ENCODE data around the gene LCN10. TPM values are rescaled to one million over a fixed set of nuclear protein-coding genes. Genes with fewer than 3 reads are reported as not detected.

LCN10 gene
- total RNA-seq, 2 experiments from 2014 or later: not detected

DNA sequence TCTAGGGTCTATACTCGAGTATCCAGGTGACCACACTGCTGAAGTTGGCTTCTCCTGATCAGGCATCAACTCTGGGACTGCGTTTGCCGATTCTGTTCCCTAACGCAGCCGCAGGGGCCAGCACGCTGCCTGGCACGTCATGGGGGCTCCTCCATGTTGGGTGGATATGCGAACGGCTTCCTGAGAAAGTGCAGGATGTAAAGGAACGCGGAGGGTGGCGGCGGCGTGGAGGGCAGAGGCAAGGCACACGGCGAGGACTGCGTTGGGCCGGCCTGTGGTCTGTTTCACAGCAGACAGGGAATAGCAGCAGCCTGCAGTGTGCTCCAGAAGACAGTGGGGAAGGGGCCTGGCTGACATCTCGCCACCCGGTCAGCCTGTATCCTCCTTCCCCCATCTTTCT is 3.8 kb downstream of the LCN10 start:
- TF ChIP-seq, protein P1, sequence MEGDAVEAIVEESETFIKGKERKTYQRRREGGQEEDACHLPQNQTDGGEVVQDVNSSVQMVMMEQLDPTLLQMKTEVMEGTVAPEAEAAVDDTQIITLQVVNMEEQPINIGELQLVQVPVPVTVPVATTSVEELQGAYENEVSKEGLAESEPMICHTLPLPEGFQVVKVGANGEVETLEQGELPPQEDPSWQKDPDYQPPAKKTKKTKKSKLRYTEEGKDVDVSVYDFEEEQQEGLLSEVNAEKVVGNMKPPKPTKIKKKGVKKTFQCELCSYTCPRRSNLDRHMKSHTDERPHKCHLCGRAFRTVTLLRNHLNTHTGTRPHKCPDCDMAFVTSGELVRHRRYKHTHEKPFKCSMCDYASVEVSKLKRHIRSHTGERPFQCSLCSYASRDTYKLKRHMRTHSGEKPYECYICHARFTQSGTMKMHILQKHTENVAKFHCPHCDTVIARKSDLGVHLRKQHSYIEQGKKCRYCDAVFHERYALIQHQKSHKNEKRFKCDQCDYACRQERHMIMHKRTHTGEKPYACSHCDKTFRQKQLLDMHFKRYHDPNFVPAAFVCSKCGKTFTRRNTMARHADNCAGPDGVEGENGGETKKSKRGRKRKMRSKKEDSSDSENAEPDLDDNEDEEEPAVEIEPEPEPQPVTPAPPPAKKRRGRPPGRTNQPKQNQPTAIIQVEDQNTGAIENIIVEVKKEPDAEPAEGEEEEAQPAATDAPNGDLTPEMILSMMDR (IDR thresholded peaks at IDR 0.05): no peak
- H3K9me3 Mint-ChIP-seq: no peaks in the 10 kb centered on the region
- Histone ChIP-seq H3K27me3 (ENCODE audit: control insufficient read depth in 1 of 2, insufficient read depth in 2 of 2, low read length in 2 of 2) (peaks cover 9 to 14% of the 10 kb centered on the region in 2 experiments), H3K4me1 (ENCODE audit: insufficient read depth, low read length) (peaks cover 19% of the 10 kb centered on the region), H3K4me3 (ENCODE audit: low read length) (no peak overlapping the region), H3K36me3 (ENCODE audit: insufficient read depth, low read length) (no peaks in the 10 kb centered on the region), H3K9me3 (ENCODE audit: control insufficient read depth in 1 of 2, insufficient read depth in 1 of 2, low read length in 2 of 2) (peaks cover 0 to 25% of the 10 kb centered on the region in 2 experiments), H3K27ac (ENCODE audit: low read depth in 1 of 2, low read length in 2 of 2) (no peak overlapping the region)
- ChIA-PET POLR2A (no interaction called here), CTCF (no interaction called here)
- no peaks in the 10 kb centered on the region for H3K4me1 Mint-ChIP-seq (ENCODE audit: low read depth)
- DNase-seq (no peak), ATAC-seq (ENCODE audit: poor library complexity) (no peak)
- no peaks in the 10 kb centered on the region for H3K36me3 Mint-ChIP-seq (ENCODE audit: low read depth)
- no peak overlapping the region for H3K4me3 Mint-ChIP-seq
- intact Hi-C loops (cut with DNase I, micrococcal nuclease): no loop called here
- H3K27ac Mint-ChIP-seq: no peak overlapping the region
- H3K27me3 Mint-ChIP-seq: no peaks in the 10 kb centered on the region

DNA sequence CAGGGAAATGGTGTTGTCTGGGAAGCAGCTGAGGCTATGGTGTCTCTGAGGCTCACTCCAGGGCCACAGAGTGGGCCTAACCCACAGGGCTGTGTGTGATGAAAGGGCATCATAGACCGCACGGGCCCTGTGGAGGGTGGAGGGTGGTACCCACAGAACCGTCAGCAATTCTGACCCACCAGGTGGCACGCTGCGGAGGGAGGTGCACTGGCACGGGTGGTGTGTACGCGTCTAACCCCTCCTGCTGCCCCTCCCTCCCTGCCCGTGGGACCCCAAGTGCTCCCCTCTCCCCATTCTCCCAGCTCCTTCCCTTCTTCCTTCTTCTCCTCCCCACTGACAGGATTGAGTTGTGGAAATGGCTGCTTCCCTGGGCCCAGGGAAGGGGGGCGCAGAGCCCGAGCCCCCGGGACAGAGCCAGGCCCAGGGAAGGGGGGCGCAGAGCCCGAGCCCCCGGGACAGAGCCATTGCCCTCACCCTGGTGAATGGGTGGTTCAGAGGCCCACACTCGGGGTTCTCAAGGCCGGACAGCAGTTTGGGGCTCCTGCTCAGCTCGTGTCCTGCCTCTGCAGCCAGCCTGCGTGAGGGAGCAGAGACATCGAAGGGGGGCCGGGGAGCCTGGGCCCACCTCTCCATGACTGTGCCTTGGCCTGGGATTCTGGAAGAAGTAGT is 6.8 kb downstream of the LCN10 start:
- DNase-seq: no peak
- TF ChIP-seq, protein P1 (IDR thresholded peaks at IDR 0.05): no peak
- Mint-ChIP-seq H3K27me3 (no peaks in the 10 kb centered on the region), H3K4me1 (ENCODE audit: low read depth) (no peaks in the 10 kb centered on the region), H3K4me3 (no peak overlapping the region), H3K36me3 (ENCODE audit: low read depth) (no peaks in the 10 kb centered on the region), H3K9me3 (no peaks in the 10 kb centered on the region), H3K27ac (no peak overlapping the region)
- H3K27ac ChIP-seq (ENCODE audit: low read depth in 1 of 2, low read length in 2 of 2): no peak overlapping the region
- H3K9me3 ChIP-seq (ENCODE audit: control insufficient read depth in 1 of 2, insufficient read depth in 1 of 2, low read length in 2 of 2): peaks cover 0 to 3% of the 10 kb centered on the region in 2 experiments
- CTCF ChIA-PET: no interaction called here
- no peak overlapping the region for H3K4me3 ChIP-seq (ENCODE audit: low read length)
- no peaks in the 10 kb centered on the region for H3K27me3 ChIP-seq (ENCODE audit: control insufficient read depth in 1 of 2, insufficient read depth in 2 of 2, low read length in 2 of 2)
- H3K4me1 ChIP-seq (ENCODE audit: insufficient read depth, low read length): peaks cover 2% of the 10 kb centered on the region
- H3K36me3 ChIP-seq (ENCODE audit: insufficient read depth, low read length): no peaks in the 10 kb centered on the region
- POLR2A ChIA-PET: no interaction called here
- ATAC-seq (ENCODE audit: poor library complexity): no peak
- intact Hi-C loops (cut with DNase I, micrococcal nuclease): no loop called here

DNA sequence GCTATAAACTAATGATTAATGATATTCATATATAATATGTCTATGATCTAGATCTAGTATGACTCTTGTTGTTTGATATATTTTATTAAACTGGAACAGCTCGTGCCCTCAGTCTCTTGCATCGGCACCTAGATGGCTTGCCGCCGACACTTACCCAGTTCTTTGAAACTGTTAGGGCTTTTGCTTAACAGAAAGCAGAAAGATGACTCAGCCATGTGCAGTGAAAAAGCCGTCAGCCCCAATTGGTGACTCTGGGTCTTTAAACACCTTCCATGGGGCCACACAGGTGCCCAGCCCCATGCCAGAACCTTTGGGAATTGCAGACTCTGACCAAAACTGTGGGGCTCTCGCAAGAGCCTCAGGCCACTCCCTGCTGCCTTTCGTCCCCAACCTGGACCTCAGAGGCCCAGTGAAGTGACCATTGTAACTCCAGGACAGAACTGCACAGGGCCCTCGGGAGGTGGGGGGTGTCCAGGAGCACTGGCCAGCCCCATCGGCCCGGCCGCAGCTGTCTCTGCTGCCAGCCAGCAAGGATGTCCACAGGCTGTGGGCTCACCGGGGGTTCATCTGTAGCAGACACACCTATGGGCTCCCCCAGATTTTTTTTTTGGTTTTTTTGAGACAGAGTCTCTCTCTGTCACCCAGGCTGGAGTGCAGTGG is 7.8 kb downstream of the LCN10 start:
- no peaks in the 10 kb centered on the region for H3K36me3 Mint-ChIP-seq (ENCODE audit: low read depth)
- Histone ChIP-seq H3K4me3 (ENCODE audit: low read length) (no peak overlapping the region), H3K4me1 (ENCODE audit: insufficient read depth, low read length) (no peaks in the 10 kb centered on the region), H3K27ac (ENCODE audit: low read depth in 1 of 2, low read length in 2 of 2) (no peak overlapping the region), H3K9me3 (ENCODE audit: control insufficient read depth in 1 of 2, insufficient read depth in 1 of 2, low read length in 2 of 2) (no peaks in the 10 kb centered on the region), H3K36me3 (ENCODE audit: insufficient read depth, low read length) (no peaks in the 10 kb centered on the region), H3K27me3 (ENCODE audit: control insufficient read depth in 1 of 2, insufficient read depth in 2 of 2, low read length in 2 of 2) (no peaks in the 10 kb centered on the region)
- intact Hi-C loops (cut with DNase I, micrococcal nuclease): no loop called here
- no peaks in the 10 kb centered on the region for H3K27me3 Mint-ChIP-seq
- CTCF ChIA-PET: no interaction called here
- no peaks in the 10 kb centered on the region for H3K4me1 Mint-ChIP-seq (ENCODE audit: low read depth)
- TF ChIP-seq, protein P1 (IDR thresholded peaks at IDR 0.05): no peak
- ATAC-seq (ENCODE audit: poor library complexity) (no peak), DNase-seq (no peak)
- POLR2A ChIA-PET: no interaction called here
- H3K4me3 Mint-ChIP-seq: no peak overlapping the region
- H3K9me3 Mint-ChIP-seq: no peaks in the 10 kb centered on the region
- no peak overlapping the region for H3K27ac Mint-ChIP-seq

Measured in CD4-positive, alpha-beta T cell (primary cell).